ENCODE measurements around the gene TM9SF4.

The TM9SF4 gene

GRCh38 chr20:32111156-32111686 lies 1.7 kb downstream of the TM9SF4 start:
- Histone ChIP-seq H3K4me3 (replicated peaks; ENCODE audit: insufficient read depth, low read length) (peak overlapping the region; percentile 21), H3K27me3 (ENCODE audit: insufficient read depth, poor library complexity, severe bottlenecking) (no peaks in the 10 kb centered on the region), H3K27ac (replicated peaks) (peak overlapping the region; percentile 100; the same call in 1 of the 2 replicates)
- TF ChIP-seq, protein P1, sequence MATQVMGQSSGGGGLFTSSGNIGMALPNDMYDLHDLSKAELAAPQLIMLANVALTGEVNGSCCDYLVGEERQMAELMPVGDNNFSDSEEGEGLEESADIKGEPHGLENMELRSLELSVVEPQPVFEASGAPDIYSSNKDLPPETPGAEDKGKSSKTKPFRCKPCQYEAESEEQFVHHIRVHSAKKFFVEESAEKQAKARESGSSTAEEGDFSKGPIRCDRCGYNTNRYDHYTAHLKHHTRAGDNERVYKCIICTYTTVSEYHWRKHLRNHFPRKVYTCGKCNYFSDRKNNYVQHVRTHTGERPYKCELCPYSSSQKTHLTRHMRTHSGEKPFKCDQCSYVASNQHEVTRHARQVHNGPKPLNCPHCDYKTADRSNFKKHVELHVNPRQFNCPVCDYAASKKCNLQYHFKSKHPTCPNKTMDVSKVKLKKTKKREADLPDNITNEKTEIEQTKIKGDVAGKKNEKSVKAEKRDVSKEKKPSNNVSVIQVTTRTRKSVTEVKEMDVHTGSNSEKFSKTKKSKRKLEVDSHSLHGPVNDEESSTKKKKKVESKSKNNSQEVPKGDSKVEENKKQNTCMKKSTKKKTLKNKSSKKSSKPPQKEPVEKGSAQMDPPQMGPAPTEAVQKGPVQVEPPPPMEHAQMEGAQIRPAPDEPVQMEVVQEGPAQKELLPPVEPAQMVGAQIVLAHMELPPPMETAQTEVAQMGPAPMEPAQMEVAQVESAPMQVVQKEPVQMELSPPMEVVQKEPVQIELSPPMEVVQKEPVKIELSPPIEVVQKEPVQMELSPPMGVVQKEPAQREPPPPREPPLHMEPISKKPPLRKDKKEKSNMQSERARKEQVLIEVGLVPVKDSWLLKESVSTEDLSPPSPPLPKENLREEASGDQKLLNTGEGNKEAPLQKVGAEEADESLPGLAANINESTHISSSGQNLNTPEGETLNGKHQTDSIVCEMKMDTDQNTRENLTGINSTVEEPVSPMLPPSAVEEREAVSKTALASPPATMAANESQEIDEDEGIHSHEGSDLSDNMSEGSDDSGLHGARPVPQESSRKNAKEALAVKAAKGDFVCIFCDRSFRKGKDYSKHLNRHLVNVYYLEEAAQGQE (IDR thresholded peaks at IDR 0.05; ENCODE audit: insufficient replicate concordance, low read depth), result no peak
- TF ChIP-seq POLR2AphosphoS5 (IDR thresholded peaks at IDR 0.05; ENCODE audit: low read depth), result no peak
- no peak for TF ChIP-seq SPI1 (IDR thresholded peaks at IDR 0.05; ENCODE audit: borderline replicate concordance, low read depth)
- TF ChIP-seq, protein P2, sequence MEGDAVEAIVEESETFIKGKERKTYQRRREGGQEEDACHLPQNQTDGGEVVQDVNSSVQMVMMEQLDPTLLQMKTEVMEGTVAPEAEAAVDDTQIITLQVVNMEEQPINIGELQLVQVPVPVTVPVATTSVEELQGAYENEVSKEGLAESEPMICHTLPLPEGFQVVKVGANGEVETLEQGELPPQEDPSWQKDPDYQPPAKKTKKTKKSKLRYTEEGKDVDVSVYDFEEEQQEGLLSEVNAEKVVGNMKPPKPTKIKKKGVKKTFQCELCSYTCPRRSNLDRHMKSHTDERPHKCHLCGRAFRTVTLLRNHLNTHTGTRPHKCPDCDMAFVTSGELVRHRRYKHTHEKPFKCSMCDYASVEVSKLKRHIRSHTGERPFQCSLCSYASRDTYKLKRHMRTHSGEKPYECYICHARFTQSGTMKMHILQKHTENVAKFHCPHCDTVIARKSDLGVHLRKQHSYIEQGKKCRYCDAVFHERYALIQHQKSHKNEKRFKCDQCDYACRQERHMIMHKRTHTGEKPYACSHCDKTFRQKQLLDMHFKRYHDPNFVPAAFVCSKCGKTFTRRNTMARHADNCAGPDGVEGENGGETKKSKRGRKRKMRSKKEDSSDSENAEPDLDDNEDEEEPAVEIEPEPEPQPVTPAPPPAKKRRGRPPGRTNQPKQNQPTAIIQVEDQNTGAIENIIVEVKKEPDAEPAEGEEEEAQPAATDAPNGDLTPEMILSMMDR (IDR thresholded peaks at IDR 0.05; ENCODE audit: insufficient read depth, low read length), result no peak
- TF ChIP-seq GABPA (IDR thresholded peaks at IDR 0.05; ENCODE audit: low read depth), result no peak
- DNase-seq (ENCODE audit: low read depth in 1 of 2, low spot score in 1 of 2), result no peak

DNA sequence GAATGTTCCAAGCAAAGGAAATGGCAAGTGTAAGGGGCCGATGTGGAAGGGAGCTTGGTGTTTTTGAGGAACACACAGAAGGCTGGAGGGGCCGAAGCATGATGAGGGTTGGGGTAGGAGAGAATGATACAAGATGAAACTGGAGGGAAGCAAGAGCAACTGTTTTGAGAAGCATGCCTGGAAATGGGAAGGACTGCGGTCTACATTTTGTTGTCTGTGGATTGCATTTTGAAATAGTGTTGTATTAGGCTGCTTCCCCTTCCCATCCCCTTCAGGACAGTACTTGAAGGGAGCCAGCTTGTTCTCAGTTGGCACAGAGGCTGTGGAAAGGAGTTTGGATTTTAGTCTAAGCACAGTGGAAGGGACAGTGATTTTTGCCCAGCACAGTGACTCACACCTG lies 2.2 kb downstream of the TM9SF4 start:
- Histone ChIP-seq H3K27me3 (ENCODE audit: insufficient read depth, poor library complexity, severe bottlenecking) (no peaks in the 10 kb centered on the region), H3K27ac (replicated peaks) (peak overlapping the region; percentile 100; the same call in 1 of the 2 replicates), H3K4me3 (replicated peaks; ENCODE audit: insufficient read depth, low read length) (no peak overlapping the region)
- TF ChIP-seq, protein P2 (IDR thresholded peaks at IDR 0.05; ENCODE audit: insufficient read depth, low read length), result no peak
- TF ChIP-seq, protein P1 (IDR thresholded peaks at IDR 0.05; ENCODE audit: insufficient replicate concordance, low read depth), result no peak
- peak; percentile 37; the same call in 1 of the 2 replicates for TF ChIP-seq SPI1 (IDR thresholded peaks at IDR 0.05; ENCODE audit: borderline replicate concordance, low read depth)
- DNase-seq (ENCODE audit: low read depth in 1 of 2, low spot score in 1 of 2), result peak; percentile 60 to 75

DNA sequence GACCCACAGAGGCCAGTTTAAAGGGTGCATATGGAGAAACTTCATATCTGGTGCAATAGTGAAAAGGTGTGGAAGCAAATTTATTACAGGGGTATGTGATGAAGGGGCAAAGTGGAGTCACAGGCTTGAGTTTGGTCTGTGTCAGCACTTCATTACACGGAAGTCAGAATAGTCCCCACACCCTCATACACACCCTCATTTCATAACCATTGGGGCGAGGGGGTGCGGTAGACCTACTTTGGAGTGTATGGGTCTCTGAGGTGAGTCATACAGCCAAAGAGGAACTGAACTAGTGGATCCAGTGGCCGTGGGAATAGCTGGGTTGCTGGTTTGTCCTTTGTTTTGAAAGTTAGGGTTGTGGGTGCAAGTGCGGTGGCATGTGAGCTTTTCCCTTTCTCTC lies 3.3 kb downstream of the TM9SF4 start:
- Histone ChIP-seq H3K27ac (replicated peaks) (peak overlapping the region; percentile 40; the same call in 1 of the 2 replicates), H3K4me3 (replicated peaks; ENCODE audit: insufficient read depth, low read length) (no peak overlapping the region), H3K27me3 (ENCODE audit: insufficient read depth, poor library complexity, severe bottlenecking) (no peaks in the 10 kb centered on the region)
- TF ChIP-seq, protein P2 (IDR thresholded peaks at IDR 0.05; ENCODE audit: insufficient read depth, low read length), result no peak
- TF ChIP-seq POLR2AphosphoS5 (IDR thresholded peaks at IDR 0.05; ENCODE audit: low read depth) (peak; percentile 68), SPI1 (IDR thresholded peaks at IDR 0.05; ENCODE audit: borderline replicate concordance, low read depth) (peak; percentile 98)
- DNase-seq (ENCODE audit: low read depth in 1 of 2, low spot score in 1 of 2), result peak; percentile 94 to 98

Measured in HL-60 (cell line).